GM23338 (cell line): ENCODE results near the gene CRELD1. TPM values are rescaled to one million over a fixed set of nuclear protein-coding genes. Genes with fewer than 3 reads are reported as not detected.

Experiments used
- ATAC-seq: fragments of 200-7000 bp; cut with Tn5 transposase; 3 replicates; pipeline ENCODE4 v1.9.1; 2020
- DNase-seq: peaks from one replicate; pipeline ENCODE4 v3.0.0-alpha.2; 2015; ENCODE audit warnings: low spot score
- H2AFZ ChIP-seq: fragments of 200-600 bp; sonication (generic); 2 replicates; pipeline ENCODE4 v1.8.0; 2016; ENCODE audit warnings: antibody characterized with exemption, mild to moderate bottlenecking, moderate library complexity
- H3F3A ChIP-seq: fragments of 200-600 bp; sonication (generic); replicated peaks from 2 replicates; pipeline ENCODE4 v1.8.0; 2017; ENCODE audit warnings: antibody characterized with exemption, mixed run types, low read depth
- H3K27ac ChIP-seq: fragments of 200-600 bp; sonication (generic); 2 replicates; pipeline ENCODE4 v1.6.1; 2016; ENCODE audit warnings: low read depth
- H3K27me3 ChIP-seq: fragments of 200-600 bp; sonication (generic); 2 replicates; pipeline ENCODE4 v1.8.0; 2016; ENCODE audit warnings: mild to moderate bottlenecking, mixed run types, moderate library complexity; ENCODE audit not compliant: insufficient read depth
- H3K36me3 ChIP-seq: fragments of 200-600 bp; sonication (generic); 2 replicates; pipeline ENCODE4 v1.8.0; 2016; ENCODE audit warnings: mild to moderate bottlenecking; ENCODE audit not compliant: insufficient read depth
- H3K4me1 ChIP-seq: fragments of 200-600 bp; sonication (generic); 2 replicates; pipeline ENCODE4 v1.8.0; 2016; ENCODE audit warnings: mild to moderate bottlenecking, moderate library complexity; ENCODE audit not compliant: insufficient read depth
- H3K4me2 ChIP-seq: fragments of 200-600 bp; sonication (generic); 2 replicates; pipeline ENCODE4 v1.7.1; 2017; ENCODE audit warnings: mixed run types
- H3K4me3 ChIP-seq: fragments of 200-600 bp; sonication (generic); 2 replicates; pipeline ENCODE4 v1.6.1; 2016; ENCODE audit warnings: mixed run types
- H3K79me2 ChIP-seq: fragments of 200-600 bp; sonication (generic); replicated peaks from 2 replicates; pipeline ENCODE4 v1.8.0; 2017; ENCODE audit warnings: mild to moderate bottlenecking; ENCODE audit not compliant: insufficient read depth
- H3K9me2 ChIP-seq: fragments of 200-600 bp; sonication (generic); 2 replicates; pipeline ENCODE4 v1.8.0; 2017; ENCODE audit not compliant: insufficient read depth
- H4K20me1 ChIP-seq: fragments of 200-600 bp; sonication (generic); replicated peaks from 2 replicates; pipeline ENCODE4 v1.8.0; 2017; ENCODE audit warnings: mild to moderate bottlenecking; ENCODE audit not compliant: insufficient read depth
- H3K27ac Mint-ChIP-seq: 2 replicates; pipeline ENCODE4 v1.8.0; 2020; ENCODE audit warnings: inconsistent platforms, mild to moderate bottlenecking, moderate library complexity, mixed read lengths
- H3K27me3 Mint-ChIP-seq: 3 replicates; pipeline ENCODE4 v1.8.0; 2022; ENCODE audit warnings: low read depth, mild to moderate bottlenecking, moderate library complexity, mixed read lengths, inconsistent platforms; ENCODE audit not compliant: insufficient read depth, poor library complexity
- H3K36me3 Mint-ChIP-seq: 3 replicates; pipeline ENCODE4 v1.8.0; 2021; ENCODE audit warnings: low read depth, mild to moderate bottlenecking, inconsistent platforms, moderate library complexity, mixed read lengths
- H3K4me1 Mint-ChIP-seq: 3 replicates; pipeline ENCODE4 v1.8.0; 2020; ENCODE audit warnings: mild to moderate bottlenecking, inconsistent platforms, mixed read lengths
- H3K4me3 Mint-ChIP-seq: 3 replicates; pipeline ENCODE4 v1.8.0; 2021; ENCODE audit warnings: moderate library complexity, mild to moderate bottlenecking, inconsistent platforms, mixed read lengths
- H3K9me3 Mint-ChIP-seq: 3 replicates; pipeline ENCODE4 v1.8.0; 2020; ENCODE audit warnings: moderate library complexity, mild to moderate bottlenecking, inconsistent platforms, mixed read lengths
- CTCF ChIP-seq, 2 experiments: fragments of 200-600 bp in 1 of 2; sonication (generic) in 1 of 2; conservative IDR thresholded peaks; 2 replicates each; pipeline versions ENCODE4 v1.5.1 to v1.6.1; 2016 to 2017; ENCODE audit warnings: antibody characterized with exemption in 2 of 2, low read depth in 2 of 2, mild to moderate bottlenecking in 2 of 2, moderate library complexity in 1 of 2
- EZH2phosphoT487 ChIP-seq: fragments of 200-600 bp; sonication (generic); IDR thresholded peaks from one replicate; pipeline ENCODE4 v1.8.1; 2018; ENCODE audit warnings: antibody characterized with exemption; ENCODE audit not compliant: unreplicated experiment
- POLR2AphosphoS5 ChIP-seq: IDR thresholded peaks from 2 replicates; pipeline ENCODE4 v1.6.1; 2016; ENCODE audit warnings: antibody characterized with exemption, low read depth
- ZNF114 ChIP-seq: fragments of 250-450 bp; sonication (Bioruptor Pico); IDR thresholded peaks from 2 replicates; pipeline ENCODE4 v1.5.0; 2020; ENCODE audit warnings: mild to moderate bottlenecking, moderate library complexity
- polyA plus RNA-seq: library from polyadenylated mRNA; unstranded; fragments of >200 nt; fragmentation: Nextera tagmentation; extraction: Ambion mirVana; gene quantifications from 2 replicates; pipeline ENCODE4 v1.2.1, GENCODE V29; 2016
- total RNA-seq: library from RNA; depleted of rRNA; stranded (reverse); fragments of >200 nt; shearing (Covaris generic); gene quantifications from 2 replicates; pipeline ENCODE4 v1.2.3, GENCODE V29; 2014
- TF ChIP-seq, protein P1 (sequence below): fragments of 250-450 bp; sonication (Bioruptor Pico); IDR thresholded peaks from 2 replicates; pipeline ENCODE4 v1.5.0; 2020; ENCODE audit warnings: mild to moderate bottlenecking, moderate library complexity

Gene CRELD1
- total and polyA plus RNA-seq, 2 experiments from 2014 or later, result 11.5 to 13.1 TPM

DNA sequence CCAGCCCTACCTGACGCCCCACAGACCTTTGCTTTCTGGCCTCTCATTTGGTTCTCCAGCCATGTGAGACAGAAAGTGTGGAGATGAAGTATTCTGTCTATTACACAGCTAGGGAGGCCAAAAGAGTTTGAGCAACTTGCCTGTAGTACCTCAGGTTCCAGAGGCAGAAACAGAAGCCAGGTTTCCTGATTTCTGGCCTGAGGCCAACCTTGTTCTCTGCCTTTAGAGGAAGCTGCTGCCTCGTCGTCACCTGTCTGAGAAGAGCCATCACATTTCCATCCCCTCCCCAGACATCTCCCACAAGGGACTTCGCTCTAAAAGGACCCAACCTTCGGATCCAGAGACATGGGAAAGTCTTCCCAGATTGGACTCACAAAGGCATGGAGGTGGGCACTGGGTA, 27.2 kb upstream of the CRELD1 start (continued):
- TF ChIP-seq, protein P1, sequence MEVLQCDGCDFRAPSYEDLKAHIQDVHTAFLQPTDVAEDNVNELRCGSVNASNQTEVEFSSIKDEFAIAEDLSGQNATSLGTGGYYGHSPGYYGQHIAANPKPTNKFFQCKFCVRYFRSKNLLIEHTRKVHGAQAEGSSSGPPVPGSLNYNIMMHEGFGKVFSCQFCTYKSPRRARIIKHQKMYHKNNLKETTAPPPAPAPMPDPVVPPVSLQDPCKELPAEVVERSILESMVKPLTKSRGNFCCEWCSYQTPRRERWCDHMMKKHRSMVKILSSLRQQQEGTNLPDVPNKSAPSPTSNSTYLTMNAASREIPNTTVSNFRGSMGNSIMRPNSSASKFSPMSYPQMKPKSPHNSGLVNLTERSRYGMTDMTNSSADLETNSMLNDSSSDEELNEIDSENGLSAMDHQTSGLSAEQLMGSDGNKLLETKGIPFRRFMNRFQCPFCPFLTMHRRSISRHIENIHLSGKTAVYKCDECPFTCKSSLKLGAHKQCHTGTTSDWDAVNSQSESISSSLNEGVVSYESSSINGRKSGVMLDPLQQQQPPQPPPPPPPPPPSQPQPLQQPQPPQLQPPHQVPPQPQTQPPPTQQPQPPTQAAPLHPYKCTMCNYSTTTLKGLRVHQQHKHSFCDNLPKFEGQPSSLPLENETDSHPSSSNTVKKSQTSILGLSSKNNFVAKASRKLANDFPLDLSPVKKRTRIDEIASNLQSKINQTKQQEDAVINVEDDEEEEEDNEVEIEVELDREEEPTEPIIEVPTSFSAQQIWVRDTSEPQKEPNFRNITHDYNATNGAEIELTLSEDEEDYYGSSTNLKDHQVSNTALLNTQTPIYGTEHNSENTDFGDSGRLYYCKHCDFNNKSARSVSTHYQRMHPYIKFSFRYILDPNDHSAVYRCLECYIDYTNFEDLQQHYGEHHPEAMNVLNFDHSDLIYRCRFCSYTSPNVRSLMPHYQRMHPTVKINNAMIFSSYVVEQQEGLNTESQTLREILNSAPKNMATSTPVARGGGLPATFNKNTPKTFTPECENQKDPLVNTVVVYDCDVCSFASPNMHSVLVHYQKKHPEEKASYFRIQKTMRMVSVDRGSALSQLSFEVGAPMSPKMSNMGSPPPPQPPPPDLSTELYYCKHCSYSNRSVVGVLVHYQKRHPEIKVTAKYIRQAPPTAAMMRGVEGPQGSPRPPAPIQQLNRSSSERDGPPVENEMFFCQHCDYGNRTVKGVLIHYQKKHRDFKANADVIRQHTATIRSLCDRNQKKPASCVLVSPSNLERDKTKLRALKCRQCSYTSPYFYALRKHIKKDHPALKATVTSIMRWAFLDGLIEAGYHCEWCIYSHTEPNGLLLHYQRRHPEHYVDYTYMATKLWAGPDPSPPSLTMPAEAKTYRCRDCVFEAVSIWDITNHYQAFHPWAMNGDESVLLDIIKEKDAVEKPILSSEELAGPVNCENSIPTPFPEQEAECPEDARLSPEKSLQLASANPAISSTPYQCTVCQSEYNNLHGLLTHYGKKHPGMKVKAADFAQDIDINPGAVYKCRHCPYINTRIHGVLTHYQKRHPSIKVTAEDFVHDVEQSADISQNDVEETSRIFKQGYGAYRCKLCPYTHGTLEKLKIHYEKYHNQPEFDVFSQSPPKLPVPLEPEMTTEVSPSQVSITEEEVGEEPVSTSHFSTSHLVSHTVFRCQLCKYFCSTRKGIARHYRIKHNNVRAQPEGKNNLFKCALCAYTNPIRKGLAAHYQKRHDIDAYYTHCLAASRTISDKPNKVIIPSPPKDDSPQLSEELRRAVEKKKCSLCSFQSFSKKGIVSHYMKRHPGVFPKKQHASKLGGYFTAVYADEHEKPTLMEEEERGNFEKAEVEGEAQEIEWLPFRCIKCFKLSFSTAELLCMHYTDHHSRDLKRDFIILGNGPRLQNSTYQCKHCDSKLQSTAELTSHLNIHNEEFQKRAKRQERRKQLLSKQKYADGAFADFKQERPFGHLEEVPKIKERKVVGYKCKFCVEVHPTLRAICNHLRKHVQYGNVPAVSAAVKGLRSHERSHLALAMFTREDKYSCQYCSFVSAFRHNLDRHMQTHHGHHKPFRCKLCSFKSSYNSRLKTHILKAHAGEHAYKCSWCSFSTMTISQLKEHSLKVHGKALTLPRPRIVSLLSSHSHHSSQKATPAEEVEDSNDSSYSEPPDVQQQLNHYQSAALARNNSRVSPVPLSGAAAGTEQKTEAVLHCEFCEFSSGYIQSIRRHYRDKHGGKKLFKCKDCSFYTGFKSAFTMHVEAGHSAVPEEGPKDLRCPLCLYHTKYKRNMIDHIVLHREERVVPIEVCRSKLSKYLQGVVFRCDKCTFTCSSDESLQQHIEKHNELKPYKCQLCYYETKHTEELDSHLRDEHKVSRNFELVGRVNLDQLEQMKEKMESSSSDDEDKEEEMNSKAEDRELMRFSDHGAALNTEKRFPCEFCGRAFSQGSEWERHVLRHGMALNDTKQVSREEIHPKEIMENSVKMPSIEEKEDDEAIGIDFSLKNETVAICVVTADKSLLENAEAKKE (CRISPR knock-in tag), result no peak
- TF ChIP-seq CTCF (conservative IDR thresholded peaks at IDR 0.05; ENCODE audit: low read depth in 2 of 2) (no peak), ZNF114 (CRISPR knock-in tag) (no peak)

DNA sequence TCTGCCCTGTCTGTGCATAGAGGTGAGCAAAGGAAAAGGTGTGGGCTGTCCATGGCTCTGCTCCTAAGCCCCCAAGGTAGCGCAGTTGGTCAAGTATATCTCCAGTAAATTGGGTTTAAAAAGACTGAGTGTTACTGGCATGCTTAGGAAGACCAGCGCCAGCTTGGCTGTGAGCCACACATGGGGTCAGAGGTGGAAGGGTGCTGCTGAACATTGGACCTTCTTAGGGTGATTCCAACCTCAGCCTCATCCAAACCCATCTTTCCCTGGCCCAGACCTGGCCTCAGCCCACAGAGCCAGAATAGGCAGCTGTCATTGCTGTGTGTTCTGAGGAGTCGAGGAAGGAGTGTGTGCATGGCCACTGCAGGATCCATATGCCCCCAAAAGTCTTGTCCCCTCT, 25.3 kb upstream of the CRELD1 start:
- no peak overlapping the region for H3K4me3 Mint-ChIP-seq
- H3K27ac Mint-ChIP-seq, result no peak overlapping the region
- peaks cover 8% of the 10 kb centered on the region for H3K27me3 Mint-ChIP-seq
- Histone ChIP-seq H3K4me2 (no peak overlapping the region), H3K4me1 (peaks cover 5% of the 10 kb centered on the region), H3K27ac (no peak overlapping the region), H2AFZ (no peak overlapping the region), H3K4me3 (no peak overlapping the region), H3K27me3 (no peaks in the 10 kb centered on the region), H3K9me2 (0 out of 2 replicates have a peak, but pooled peaks cover 4% of the 10 kb centered on the region), H4K20me1 (no peaks in the 10 kb centered on the region), H3K36me3 (no peaks in the 10 kb centered on the region), H3F3A (no peaks in the 10 kb centered on the region), H3K79me2 (no peaks in the 10 kb centered on the region)
- H3K36me3 Mint-ChIP-seq, result peaks cover 17% of the 10 kb centered on the region
- DNase-seq, result no peak
- TF ChIP-seq POLR2AphosphoS5 (no peak), EZH2phosphoT487 (no peak)
- peaks cover 8% of the 10 kb centered on the region for H3K4me1 Mint-ChIP-seq
- ATAC-seq, result no peak
- peaks cover 19% of the 10 kb centered on the region for H3K9me3 Mint-ChIP-seq
